GM12891 (cell line): ENCODE measurements around the gene SEC61A2.

Experiments
- POLR2A ChIP-seq: IDR thresholded peaks from 2 replicates; pipeline ENCODE4 v1.6.1; 2011; ENCODE audit warnings: low read depth, low read length, control low read depth
- POLR2AphosphoS5 ChIP-seq: IDR thresholded peaks from 2 replicates; pipeline ENCODE4 v1.6.1; 2011; ENCODE audit warnings: low read depth, low read length, control low read depth
- POU2F2 ChIP-seq: IDR thresholded peaks from 2 replicates; pipeline ENCODE4 v1.6.1; 2011; ENCODE audit warnings: low read depth, mild to moderate bottlenecking, control low read depth, low read length, moderate library complexity
- SPI1 ChIP-seq: IDR thresholded peaks from 2 replicates; pipeline ENCODE4 v1.6.1; 2011; ENCODE audit warnings: low read depth, low read length, control low read depth
- TAF1 ChIP-seq: IDR thresholded peaks from 2 replicates; pipeline ENCODE4 v1.6.1; 2011; ENCODE audit warnings: low read depth, low read length, control low read depth

- TF ChIP-seq POLR2AphosphoS5, result no peak
- no peak for TF ChIP-seq POLR2A
- no peak for TF ChIP-seq POU2F2
- TF ChIP-seq TAF1, result no peak
- no peak for TF ChIP-seq SPI1
Measured at GRCh38 chr10:12186323-12186722, 56.8 kb downstream of the SEC61A2 start.
